Type B pancreatic cell (in vitro differentiated cells): ENCODE measurements around the gene CNNM2. TPM values are rescaled to one million over a fixed set of nuclear protein-coding genes. Genes with fewer than 3 reads are reported as not detected.

Source experiments
- DNase-seq: peaks from one replicate; pipeline ENCODE4 v3.0.0; 2021; ENCODE audit warnings: mixed read lengths; ENCODE audit not compliant: unreplicated experiment; ENCODE audit errors: extremely low spot score
- H3K27ac Mint-ChIP-seq: 2 replicates; pipeline ENCODE4 v1.8.0; 2021; ENCODE audit warnings: mild to moderate bottlenecking, mixed read lengths
- H3K27me3 Mint-ChIP-seq: 2 replicates; pipeline ENCODE4 v1.8.0; 2021; ENCODE audit warnings: mixed read lengths
- H3K36me3 Mint-ChIP-seq: 2 replicates; pipeline ENCODE4 v1.8.0; 2021; ENCODE audit warnings: mixed read lengths
- H3K4me1 Mint-ChIP-seq: one replicate; pipeline ENCODE4 v1.8.0; 2021; ENCODE audit warnings: mixed read lengths; ENCODE audit not compliant: unreplicated experiment
- H3K4me3 Mint-ChIP-seq: 2 replicates; pipeline ENCODE4 v1.8.0; 2021; ENCODE audit warnings: mild to moderate bottlenecking, mixed read lengths
- H3K9me3 Mint-ChIP-seq: 2 replicates; pipeline ENCODE4 v1.8.0; 2021; ENCODE audit warnings: mixed read lengths
- CTCF ChIP-seq: fragments of 200-600 bp; sonication (generic); conservative IDR thresholded peaks from 2 replicates; pipeline ENCODE4 v1.5.0; 2021; ENCODE audit warnings: antibody characterized with exemption, mild to moderate bottlenecking
- total RNA-seq: library from RNA; stranded (reverse); gene quantifications from 2 replicates; pipeline ENCODE4 v1.2.1, GENCODE V29; 2021; ENCODE audit warnings: low replicate concordance

Gene CNNM2
- total RNA-seq, 1 donor from 2014 or later: 9.8 TPM

GRCh38 chr10:102949916-102950315 is 31.8 kb downstream of the CNNM2 start:
- Mint-ChIP-seq H3K27me3 (no peaks in the 10 kb centered on the region), H3K9me3 (peaks cover 4% of the 10 kb centered on the region), H3K4me3 (no peak overlapping the region), H3K27ac (no peak overlapping the region), H3K4me1 (peaks cover 18% of the 10 kb centered on the region), H3K36me3 (peaks cover 9% of the 10 kb centered on the region)
- no peak for DNase-seq
- TF ChIP-seq CTCF: no peak

- peaks cover 9% of the 10 kb centered on the region for H3K36me3 Mint-ChIP-seq
- no peaks in the 10 kb centered on the region for H3K27me3 Mint-ChIP-seq
- no peak overlapping the region for H3K4me3 Mint-ChIP-seq
- H3K9me3 Mint-ChIP-seq: peaks cover 4% of the 10 kb centered on the region
- H3K4me1 Mint-ChIP-seq: peaks cover 5% of the 10 kb centered on the region
- no peak for DNase-seq
- H3K27ac Mint-ChIP-seq: no peak overlapping the region
- TF ChIP-seq CTCF: no peak
Measured at GRCh38 chr10:102951316-102951715, 33.2 kb downstream of the CNNM2 start.

GRCh38 chr10:102959360-102959759 is 41.3 kb downstream of the CNNM2 start:
- no peak for DNase-seq
- Mint-ChIP-seq H3K4me3 (no peak overlapping the region), H3K36me3 (no peaks in the 10 kb centered on the region), H3K27me3 (no peaks in the 10 kb centered on the region), H3K4me1 (peaks cover 7% of the 10 kb centered on the region), H3K9me3 (no peaks in the 10 kb centered on the region), H3K27ac (no peak overlapping the region)
- no peak for TF ChIP-seq CTCF

- no peak for DNase-seq
- Mint-ChIP-seq H3K9me3 (no peaks in the 10 kb centered on the region), H3K27ac (no peak overlapping the region), H3K36me3 (peaks cover 3% of the 10 kb centered on the region), H3K4me1 (peaks cover 11% of the 10 kb centered on the region), H3K27me3 (no peaks in the 10 kb centered on the region), H3K4me3 (no peak overlapping the region)
- TF ChIP-seq CTCF: no peak
Measured at GRCh38 chr10:102960157-102960556, 42.1 kb downstream of the CNNM2 start.

- Mint-ChIP-seq H3K27me3 (no peaks in the 10 kb centered on the region), H3K27ac (no peak overlapping the region), H3K36me3 (peaks cover 5% of the 10 kb centered on the region), H3K4me3 (no peak overlapping the region), H3K4me1 (peaks cover 16% of the 10 kb centered on the region), H3K9me3 (no peaks in the 10 kb centered on the region)
- no peak for TF ChIP-seq CTCF
- DNase-seq: no peak
Measured at GRCh38 chr10:102962267-102962666, 44.2 kb downstream of the CNNM2 start.
